ENCODE measurements around the gene SEMA6A. TPM values are rescaled to one million over a fixed set of nuclear protein-coding genes. Genes with fewer than 3 reads are reported as not detected.

SEMA6A gene
- total RNA-seq, 5 donors from 2014 or later (not counting 1 experiment from before 2014, with no cell fraction given): 0.79 to 0.88 (median 0.79) TPM; not detected in 2

- 100% methylated on average over 2 of the region's 2 CpGs for WGBS (ENCODE audit: insufficient coverage)
- no peaks in the 10 kb centered on the region for H3K27me3 Mint-ChIP-seq
- no peaks in the 10 kb centered on the region for H3K4me1 Mint-ChIP-seq
- H3K4me3 Mint-ChIP-seq: no peak overlapping the region
- POLR2A ChIA-PET: no interaction called here
- H3K27ac Mint-ChIP-seq: no peak overlapping the region
- ATAC-seq (replicated peaks in 1 of 4) (no peak), DNase-seq (no peak)
- CTCF ChIA-PET: no interaction called here
- Histone ChIP-seq H3K36me3 (ENCODE audit: control insufficient read depth in 2 of 2, extremely low read depth in 1 of 2, insufficient read depth in 1 of 2, low read length in 1 of 2) (no peaks in the 10 kb centered on the region), H3K9me3 (no peaks in the 10 kb centered on the region), H3K27ac (ENCODE audit: low read length) (no peak overlapping the region), H3K4me3 (ENCODE audit: control insufficient read depth in 1 of 2, extremely low read depth in 1 of 2, low read length in 1 of 2) (no peak overlapping the region), H3K27me3 (replicated peaks in 1 of 2; ENCODE audit: control insufficient read depth in 2 of 2, extremely low read depth in 1 of 2, insufficient read depth in 2 of 2, low read length in 1 of 2) (no peaks in the 10 kb centered on the region), H3K4me1 (ENCODE audit: control insufficient read depth in 1 of 2, extremely low read depth in 1 of 2, insufficient read depth in 2 of 2, low read length in 2 of 2) (no peaks in the 10 kb centered on the region)
- H3K9me3 Mint-ChIP-seq: no peaks in the 10 kb centered on the region
- peaks cover 75% of the 10 kb centered on the region for H3K36me3 Mint-ChIP-seq
Measured at GRCh38 chr5:116404016-116404415, 170.6 kb downstream of the SEMA6A start.

GRCh38 chr5:116402235-116402634 lies 172.4 kb downstream of the SEMA6A start:
- Histone ChIP-seq H3K36me3 (ENCODE audit: control insufficient read depth in 2 of 2, extremely low read depth in 1 of 2, insufficient read depth in 1 of 2, low read length in 1 of 2) (no peaks in the 10 kb centered on the region), H3K4me3 (ENCODE audit: control insufficient read depth in 1 of 2, extremely low read depth in 1 of 2, low read length in 1 of 2) (no peak overlapping the region), H3K4me1 (ENCODE audit: control insufficient read depth in 1 of 2, extremely low read depth in 1 of 2, insufficient read depth in 2 of 2, low read length in 2 of 2) (no peaks in the 10 kb centered on the region), H3K27ac (ENCODE audit: low read length) (no peak overlapping the region), H3K9me3 (no peaks in the 10 kb centered on the region), H3K27me3 (replicated peaks in 1 of 2; ENCODE audit: control insufficient read depth in 2 of 2, extremely low read depth in 1 of 2, insufficient read depth in 2 of 2, low read length in 1 of 2) (no peaks in the 10 kb centered on the region)
- ChIA-PET CTCF (no interaction called here), POLR2A (no interaction called here)
- Mint-ChIP-seq H3K4me3 (no peak overlapping the region), H3K4me1 (no peaks in the 10 kb centered on the region), H3K9me3 (no peaks in the 10 kb centered on the region), H3K36me3 (peaks cover 68% of the 10 kb centered on the region), H3K27ac (no peak overlapping the region), H3K27me3 (no peaks in the 10 kb centered on the region)
- 90% methylated on average over 2 of the region's 5 CpGs for WGBS (ENCODE audit: insufficient coverage)
- ATAC-seq (replicated peaks in 1 of 4): no peak
- DNase-seq: no peak

- Histone ChIP-seq H3K27me3 (replicated peaks in 1 of 2; ENCODE audit: control insufficient read depth in 2 of 2, extremely low read depth in 1 of 2, insufficient read depth in 2 of 2, low read length in 1 of 2) (no peaks in the 10 kb centered on the region), H3K4me3 (ENCODE audit: control insufficient read depth in 1 of 2, extremely low read depth in 1 of 2, low read length in 1 of 2) (no peak overlapping the region), H3K9me3 (no peaks in the 10 kb centered on the region), H3K36me3 (ENCODE audit: control insufficient read depth in 2 of 2, extremely low read depth in 1 of 2, insufficient read depth in 1 of 2, low read length in 1 of 2) (no peaks in the 10 kb centered on the region), H3K4me1 (ENCODE audit: control insufficient read depth in 1 of 2, extremely low read depth in 1 of 2, insufficient read depth in 2 of 2, low read length in 2 of 2) (no peaks in the 10 kb centered on the region), H3K27ac (ENCODE audit: low read length) (no peak overlapping the region)
- Mint-ChIP-seq H3K36me3 (peaks cover 66% of the 10 kb centered on the region), H3K27me3 (no peaks in the 10 kb centered on the region), H3K27ac (no peak overlapping the region), H3K4me1 (no peaks in the 10 kb centered on the region), H3K9me3 (no peaks in the 10 kb centered on the region), H3K4me3 (no peak overlapping the region)
- POLR2A ChIA-PET: no interaction called here
- ATAC-seq (replicated peaks in 1 of 4) (no peak), DNase-seq (no peak)
- CTCF ChIA-PET: no interaction called here
- 100% methylated on average over 5 of the region's 10 CpGs for WGBS (ENCODE audit: insufficient coverage)
Measured at GRCh38 chr5:116401576-116401975, 173.0 kb downstream of the SEMA6A start.

- Histone ChIP-seq H3K4me3 (ENCODE audit: control insufficient read depth in 1 of 2, extremely low read depth in 1 of 2, low read length in 1 of 2) (no peak overlapping the region), H3K9me3 (no peaks in the 10 kb centered on the region), H3K27ac (ENCODE audit: low read length) (no peak overlapping the region), H3K4me1 (ENCODE audit: control insufficient read depth in 1 of 2, extremely low read depth in 1 of 2, insufficient read depth in 2 of 2, low read length in 2 of 2) (no peaks in the 10 kb centered on the region), H3K36me3 (ENCODE audit: control insufficient read depth in 2 of 2, extremely low read depth in 1 of 2, insufficient read depth in 1 of 2, low read length in 1 of 2) (no peaks in the 10 kb centered on the region), H3K27me3 (replicated peaks in 1 of 2; ENCODE audit: control insufficient read depth in 2 of 2, extremely low read depth in 1 of 2, insufficient read depth in 2 of 2, low read length in 1 of 2) (no peaks in the 10 kb centered on the region)
- no peaks in the 10 kb centered on the region for H3K27me3 Mint-ChIP-seq
- POLR2A ChIA-PET: no interaction called here
- H3K27ac Mint-ChIP-seq: no peak overlapping the region
- no peak for DNase-seq
- no peaks in the 10 kb centered on the region for H3K4me1 Mint-ChIP-seq
- WGBS (ENCODE audit: insufficient coverage): 88% methylated on average over 2 of the region's 2 CpGs
- peaks cover 0 to 5% (median 2%) of the 10 kb centered on the region in 3 donors for H3K9me3 Mint-ChIP-seq
- ATAC-seq (replicated peaks in 1 of 4): no peak
- CTCF ChIA-PET: no interaction called here
- H3K36me3 Mint-ChIP-seq: peaks cover 46% of the 10 kb centered on the region
- no peak overlapping the region for H3K4me3 Mint-ChIP-seq
Measured at GRCh38 chr5:116396476-116397099, 178.0 kb downstream of the SEMA6A start.

GRCh38 chr5:116395631-116396203 lies 178.9 kb downstream of the SEMA6A start:
- Histone ChIP-seq H3K27me3 (replicated peaks in 1 of 2; ENCODE audit: control insufficient read depth in 2 of 2, extremely low read depth in 1 of 2, insufficient read depth in 2 of 2, low read length in 1 of 2) (no peaks in the 10 kb centered on the region), H3K4me3 (ENCODE audit: control insufficient read depth in 1 of 2, extremely low read depth in 1 of 2, low read length in 1 of 2) (no peak overlapping the region), H3K4me1 (ENCODE audit: control insufficient read depth in 1 of 2, extremely low read depth in 1 of 2, insufficient read depth in 2 of 2, low read length in 2 of 2) (no peaks in the 10 kb centered on the region), H3K36me3 (ENCODE audit: control insufficient read depth in 2 of 2, extremely low read depth in 1 of 2, insufficient read depth in 1 of 2, low read length in 1 of 2) (no peaks in the 10 kb centered on the region), H3K9me3 (no peaks in the 10 kb centered on the region), H3K27ac (ENCODE audit: low read length) (no peak overlapping the region)
- Mint-ChIP-seq H3K27me3 (no peaks in the 10 kb centered on the region), H3K4me1 (no peaks in the 10 kb centered on the region), H3K9me3 (peaks cover 0 to 5% (median 2%) of the 10 kb centered on the region in 3 donors), H3K36me3 (peaks cover 47% of the 10 kb centered on the region), H3K27ac (no peak overlapping the region), H3K4me3 (no peak overlapping the region)
- DNase-seq: no peak
- ChIA-PET POLR2A (no interaction called here), CTCF (no interaction called here)
- ATAC-seq (replicated peaks in 1 of 4): no peak
- 84% methylated on average over 3 of the region's 4 CpGs for WGBS (ENCODE audit: insufficient coverage)

GRCh38 chr5:116395226-116395625 lies 179.4 kb downstream of the SEMA6A start:
- Mint-ChIP-seq H3K4me1 (no peaks in the 10 kb centered on the region), H3K27me3 (no peaks in the 10 kb centered on the region), H3K36me3 (peaks cover 47% of the 10 kb centered on the region), H3K9me3 (peaks cover 0 to 5% (median 2%) of the 10 kb centered on the region in 3 donors), H3K27ac (no peak overlapping the region), H3K4me3 (no peak overlapping the region)
- H3K27me3 ChIP-seq (replicated peaks in 1 of 2; ENCODE audit: control insufficient read depth in 2 of 2, extremely low read depth in 1 of 2, insufficient read depth in 2 of 2, low read length in 1 of 2): no peaks in the 10 kb centered on the region
- ChIA-PET CTCF (no interaction called here), POLR2A (no interaction called here)
- DNase-seq (no peak), ATAC-seq (replicated peaks in 1 of 4) (no peak)
- no peaks in the 10 kb centered on the region for H3K9me3 ChIP-seq
- H3K36me3 ChIP-seq (ENCODE audit: control insufficient read depth in 2 of 2, extremely low read depth in 1 of 2, insufficient read depth in 1 of 2, low read length in 1 of 2): no peaks in the 10 kb centered on the region
- WGBS (ENCODE audit: insufficient coverage): 89% methylated on average over 6 of the region's 9 CpGs
- no peak overlapping the region for H3K4me3 ChIP-seq (ENCODE audit: control insufficient read depth in 1 of 2, extremely low read depth in 1 of 2, low read length in 1 of 2)
- H3K27ac ChIP-seq (ENCODE audit: low read length): no peak overlapping the region
- H3K4me1 ChIP-seq (ENCODE audit: control insufficient read depth in 1 of 2, extremely low read depth in 1 of 2, insufficient read depth in 2 of 2, low read length in 2 of 2): no peaks in the 10 kb centered on the region
